CD4-positive, alpha-beta T cell (primary cell): ENCODE results near the gene CDYL2. TPM values are rescaled to one million over a fixed set of nuclear protein-coding genes. Genes with fewer than 3 reads are reported as not detected.

Experiments
- ATAC-seq: fragments of 200-7000 bp; cut with Tn5 transposase; one replicate; pipeline ENCODE4 v1.10.0; 2022; ENCODE audit warnings: mild to moderate bottlenecking; ENCODE audit not compliant: poor library complexity
- CTCF ChIA-PET: fragments of 350-600 bp; sonication (Branson Sonifier 250); formaldehyde crosslinking; loops from one replicate; lab custom pipeline; 2021; ENCODE audit warnings: antibody characterized with exemption, inconsistent platforms; lab: Charles Lee
- POLR2A ChIA-PET: fragments of 350-600 bp; sonication (Branson Sonifier 250); formaldehyde crosslinking; loops from one replicate; lab custom pipeline; 2021; ENCODE audit warnings: antibody characterized with exemption, inconsistent platforms; lab: Charles Lee
- DNase-seq, 14 experiments: peaks; one replicate each; pipeline ENCODE4 v3.0.0-alpha.2; 2013 to 2020; ENCODE audit warnings: mixed read lengths in 2 of 14
- H3K27ac ChIP-seq, 2 donors: one replicate each; pipeline versions ENCODE4 v1.5.1 to v1.7.0; 2013; ENCODE audit warnings: low read length in 2 of 2, low read depth in 1 of 2, mild to moderate bottlenecking in 1 of 2
- H3K27me3 ChIP-seq, 2 experiments: 1 replicate in 1 of 2; 2 replicates in 1 of 2; pipeline versions ENCODE4 v1.6.1 to v1.7.0; 2013; ENCODE audit warnings: low read length in 2 of 2, control low read depth in 1 of 2, mild to moderate bottlenecking in 1 of 2, moderate library complexity in 1 of 2; ENCODE audit not compliant: insufficient read depth in 2 of 2, control insufficient read depth in 1 of 2
- H3K36me3 ChIP-seq: one replicate; pipeline ENCODE4 v1.6.1; 2013; ENCODE audit warnings: low read length, control low read depth; ENCODE audit not compliant: insufficient read depth
- H3K4me1 ChIP-seq: one replicate; pipeline ENCODE4 v1.6.1; 2013; ENCODE audit warnings: low read length, control low read depth; ENCODE audit not compliant: insufficient read depth
- H3K4me3 ChIP-seq: one replicate; pipeline ENCODE4 v1.5.1; 2013; ENCODE audit warnings: mild to moderate bottlenecking, low read length, moderate library complexity
- H3K9me3 ChIP-seq, 2 experiments: 1 replicate in 1 of 2; 2 replicates in 1 of 2; pipeline versions ENCODE4 v1.6.1 to v1.7.0; 2013; ENCODE audit warnings: low read length in 2 of 2, mild to moderate bottlenecking in 2 of 2, control low read depth in 1 of 2, moderate library complexity in 1 of 2; ENCODE audit not compliant: control insufficient read depth in 1 of 2, insufficient read depth in 1 of 2
- H3K27ac Mint-ChIP-seq: one replicate; pipeline ENCODE4 v1.8.0; 2020; ENCODE audit warnings: mixed read lengths
- H3K27me3 Mint-ChIP-seq: one replicate; pipeline ENCODE4 v1.8.0; 2021; ENCODE audit warnings: mixed read lengths
- H3K36me3 Mint-ChIP-seq: one replicate; pipeline ENCODE4 v1.8.0; 2021; ENCODE audit warnings: low read depth, mixed read lengths
- H3K4me1 Mint-ChIP-seq: one replicate; pipeline ENCODE4 v1.8.0; 2021; ENCODE audit warnings: low read depth, mixed read lengths
- H3K4me3 Mint-ChIP-seq: one replicate; pipeline ENCODE4 v1.8.0; 2020; ENCODE audit warnings: mild to moderate bottlenecking, mixed read lengths
- H3K9me3 Mint-ChIP-seq: one replicate; pipeline ENCODE4 v1.8.0; 2020; ENCODE audit warnings: mixed read lengths
- CTCF ChIP-seq: fragments of 200-600 bp; IDR thresholded peaks from one replicate; pipeline ENCODE4 v1.8.0; 2022; ENCODE audit warnings: antibody characterized with exemption, mild to moderate bottlenecking
- intact Hi-C, 2 experiments: fragments of 100-400 bp; cut with DNase I in 1 of 2; cut with micrococcal nuclease in 1 of 2; formaldehyde crosslinking; loops; one replicate each; pipeline versions ENCODE4 v1.15.1 to v1.9.0; 2023 to 2025; cut with DNase I, micrococcal nuclease
- total RNA-seq, 174 experiments: library from RNA in 2 of 174; stranded (reverse) in 2 of 174; gene quantifications; one replicate each; pipeline ENCODE4 v1.2.3 and lab custom pipeline; 2021 to 2026

The CDYL2 gene
- total RNA-seq, 2 experiments from 2014 or later: 14.3 to 15.8 TPM

GRCh38 chr16:80608946-80609345 is 195.5 kb downstream of the CDYL2 start:
- Mint-ChIP-seq H3K4me3 (no peak overlapping the region), H3K27ac (no peak overlapping the region), H3K36me3 (peaks cover 30% of the 10 kb centered on the region), H3K27me3 (no peaks in the 10 kb centered on the region), H3K4me1 (peaks cover 11% of the 10 kb centered on the region), H3K9me3 (no peaks in the 10 kb centered on the region)
- ChIA-PET POLR2A (no interaction called here), CTCF (no interaction called here)
- Histone ChIP-seq H3K4me3 (no peak overlapping the region), H3K27ac (no peak overlapping the region), H3K4me1 (peaks cover 16% of the 10 kb centered on the region), H3K27me3 (no peaks in the 10 kb centered on the region), H3K36me3 (peaks cover 15% of the 10 kb centered on the region), H3K9me3 (peaks cover 0 to 12% of the 10 kb centered on the region in 2 experiments)
- ATAC-seq (no peak), DNase-seq (no peak)
- intact Hi-C loops: no loop called here
- TF ChIP-seq CTCF: no peak

- H3K27me3 ChIP-seq: no peaks in the 10 kb centered on the region
- H3K4me3 ChIP-seq: no peak overlapping the region
- H3K4me1 Mint-ChIP-seq: peaks cover 11% of the 10 kb centered on the region
- peaks cover 30% of the 10 kb centered on the region for H3K36me3 Mint-ChIP-seq
- peaks cover 16% of the 10 kb centered on the region for H3K4me1 ChIP-seq
- H3K27ac ChIP-seq: no peak overlapping the region
- peaks cover 14% of the 10 kb centered on the region for H3K36me3 ChIP-seq
- H3K27ac Mint-ChIP-seq: no peak overlapping the region
- ChIA-PET POLR2A (no interaction called here), CTCF (no interaction called here)
- no peaks in the 10 kb centered on the region for H3K9me3 Mint-ChIP-seq
- no peak for TF ChIP-seq CTCF
- no peak overlapping the region for H3K4me3 Mint-ChIP-seq
- H3K9me3 ChIP-seq: peaks cover 0 to 12% of the 10 kb centered on the region in 2 experiments
- H3K27me3 Mint-ChIP-seq: no peaks in the 10 kb centered on the region
- ATAC-seq (no peak), DNase-seq (no peak)
- intact Hi-C loops: no loop called here
These were observed 197.2 kb downstream of the CDYL2 start for GRCh38 chr16:80607204-80607603.

DNA sequence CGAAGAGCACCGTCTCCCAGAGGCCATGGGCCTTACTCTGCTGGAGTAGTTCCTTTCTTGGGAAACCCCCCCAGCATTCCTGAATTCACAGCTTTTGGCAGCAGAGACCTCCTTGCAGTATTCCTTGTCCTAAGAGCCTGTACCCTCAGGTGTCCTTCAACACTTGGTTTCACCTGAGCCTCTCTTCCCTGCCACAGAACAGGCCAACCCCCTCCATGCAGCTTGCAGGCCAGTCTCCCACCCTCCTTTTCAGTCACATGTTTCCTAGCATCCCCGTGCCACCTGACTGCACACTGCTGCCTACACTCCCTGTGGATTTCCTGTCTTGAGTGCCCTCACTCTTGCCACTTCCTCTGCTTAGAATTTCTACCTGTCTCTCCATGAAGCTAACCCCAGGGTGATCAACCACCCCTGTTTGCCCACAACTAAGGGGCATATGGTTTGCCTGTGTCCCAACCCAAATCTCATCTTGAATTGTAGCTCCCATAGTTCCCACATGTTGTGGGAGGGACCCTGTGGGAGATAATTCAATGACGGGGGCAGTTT is 198.1 kb downstream of the CDYL2 start:
- POLR2A ChIA-PET: no interaction called here
- H3K4me3 Mint-ChIP-seq: no peak overlapping the region
- Histone ChIP-seq H3K36me3 (peaks cover 10% of the 10 kb centered on the region), H3K4me3 (no peak overlapping the region), H3K27me3 (no peaks in the 10 kb centered on the region), H3K9me3 (peaks cover 0 to 12% of the 10 kb centered on the region in 2 experiments), H3K27ac (no peak overlapping the region), H3K4me1 (peaks cover 16% of the 10 kb centered on the region)
- H3K4me1 Mint-ChIP-seq: peaks cover 11% of the 10 kb centered on the region
- H3K27me3 Mint-ChIP-seq: no peaks in the 10 kb centered on the region
- H3K36me3 Mint-ChIP-seq: peaks cover 30% of the 10 kb centered on the region
- peak in 1 of 14 experiments; percentile 16 for DNase-seq
- CTCF ChIA-PET: no interaction called here
- intact Hi-C loops: no loop called here
- H3K27ac Mint-ChIP-seq: peak overlapping the region; percentile 5
- no peak for ATAC-seq
- no peaks in the 10 kb centered on the region for H3K9me3 Mint-ChIP-seq
- no peak for TF ChIP-seq CTCF
